ENCODE measurements around the gene IL16.

- TF ChIP-seq CTCF (IDR thresholded peaks at IDR 0.05; ENCODE audit: low read length) (no peak), EZH2phosphoT487 (IDR thresholded peaks at IDR 0.05; ENCODE audit: low read length) (no peak)
Observed at GRCh38 chr15:81161160-81161673, 35.5 kb upstream of the IL16 start.
